ENCODE results near the gene ZNF618.

DNA sequence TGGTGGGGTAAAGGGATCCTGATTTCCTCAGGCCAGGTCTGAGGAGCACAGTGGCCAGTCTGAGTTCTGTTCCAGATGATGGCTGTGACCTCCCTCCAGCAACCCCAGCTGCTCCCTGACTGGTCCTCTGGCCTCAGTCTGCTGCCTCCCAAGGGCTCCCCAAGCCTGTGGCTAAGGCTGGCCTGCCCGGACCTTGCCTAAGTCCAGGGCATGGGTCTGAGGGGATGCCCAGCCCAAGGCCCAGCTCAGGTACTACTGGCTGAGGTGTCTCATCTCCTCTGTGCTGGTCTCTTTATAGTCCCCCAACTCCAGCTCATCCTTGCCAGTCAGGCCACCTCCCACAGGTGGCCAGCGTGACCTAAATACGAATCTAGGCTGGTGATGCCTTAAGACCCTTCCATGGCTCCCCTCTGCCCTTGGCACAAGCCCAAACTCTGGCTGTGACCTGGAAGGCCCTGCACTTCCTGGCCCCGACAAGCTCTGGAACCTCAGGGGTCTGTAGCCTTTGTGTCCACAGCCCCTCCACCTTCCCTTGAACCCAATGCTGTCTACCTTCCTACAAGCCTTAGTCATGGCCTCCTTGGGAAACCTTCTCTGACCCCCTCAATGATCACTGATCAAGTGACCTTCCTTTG lies 213.2 kb downstream of the ZNF618 start:
- TF ChIP-seq, protein P1, sequence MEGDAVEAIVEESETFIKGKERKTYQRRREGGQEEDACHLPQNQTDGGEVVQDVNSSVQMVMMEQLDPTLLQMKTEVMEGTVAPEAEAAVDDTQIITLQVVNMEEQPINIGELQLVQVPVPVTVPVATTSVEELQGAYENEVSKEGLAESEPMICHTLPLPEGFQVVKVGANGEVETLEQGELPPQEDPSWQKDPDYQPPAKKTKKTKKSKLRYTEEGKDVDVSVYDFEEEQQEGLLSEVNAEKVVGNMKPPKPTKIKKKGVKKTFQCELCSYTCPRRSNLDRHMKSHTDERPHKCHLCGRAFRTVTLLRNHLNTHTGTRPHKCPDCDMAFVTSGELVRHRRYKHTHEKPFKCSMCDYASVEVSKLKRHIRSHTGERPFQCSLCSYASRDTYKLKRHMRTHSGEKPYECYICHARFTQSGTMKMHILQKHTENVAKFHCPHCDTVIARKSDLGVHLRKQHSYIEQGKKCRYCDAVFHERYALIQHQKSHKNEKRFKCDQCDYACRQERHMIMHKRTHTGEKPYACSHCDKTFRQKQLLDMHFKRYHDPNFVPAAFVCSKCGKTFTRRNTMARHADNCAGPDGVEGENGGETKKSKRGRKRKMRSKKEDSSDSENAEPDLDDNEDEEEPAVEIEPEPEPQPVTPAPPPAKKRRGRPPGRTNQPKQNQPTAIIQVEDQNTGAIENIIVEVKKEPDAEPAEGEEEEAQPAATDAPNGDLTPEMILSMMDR (IDR thresholded peaks at IDR 0.05), result no peak
- TF ChIP-seq POLR2A (IDR thresholded peaks at IDR 0.05) (no peak), POLR2AphosphoS5 (IDR thresholded peaks at IDR 0.05; ENCODE audit: insufficient read depth in 1 of 2, low read depth in 1 of 2) (no peak)

Measured in vagina (tissue), 2 donors.